ENCODE measurements around the gene BHLHE41.

BHLHE41 gene

DNA sequence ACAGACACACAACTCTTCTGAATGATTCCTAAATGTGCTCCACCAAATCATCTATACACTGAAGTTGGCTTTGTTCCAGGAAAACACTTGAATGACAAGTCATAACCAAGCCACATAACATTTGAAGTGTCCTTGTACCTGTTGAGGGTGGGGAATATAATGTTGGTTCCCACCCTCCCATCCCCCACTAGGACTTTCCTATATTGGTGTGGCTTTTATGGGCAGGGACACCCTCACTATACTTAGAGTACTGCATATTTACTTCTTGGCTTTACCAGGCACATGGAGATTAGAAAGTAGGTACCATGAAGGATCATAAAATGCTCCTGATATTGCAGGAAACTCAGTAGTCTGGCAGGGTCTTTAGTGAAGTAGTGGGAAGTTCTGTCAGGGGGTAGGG is 9.7 kb upstream of the BHLHE41 start:
- no peak overlapping the region for H3K14ac ChIP-seq (ENCODE audit: low read length in 2 of 2)
- H2AK5ac ChIP-seq (ENCODE audit: low read length, severe bottlenecking) = no peak overlapping the region
- no peak overlapping the region for H3K4ac ChIP-seq (ENCODE audit: low read depth in 1 of 2, low read length in 2 of 2)
- no peak overlapping the region for H2BK5ac ChIP-seq (ENCODE audit: low read depth, low read length, poor library complexity, severe bottlenecking)
- H2BK120ac ChIP-seq (ENCODE audit: low read depth, low read length) = no peak overlapping the region
- H3K4me3 ChIP-seq (ENCODE audit: insufficient read depth in 1 of 2, low read depth in 1 of 2, low read length in 2 of 2) = no peak overlapping the region
- H2AFZ ChIP-seq (ENCODE audit: low read depth, low read length) = no peak overlapping the region
- H2BK12ac ChIP-seq (ENCODE audit: low read length in 2 of 2) = no peak overlapping the region
- H2BK15ac ChIP-seq (ENCODE audit: low read depth, poor library complexity, severe bottlenecking) = no peak overlapping the region
- peaks cover 9% of the 10 kb centered on the region for H3K4me1 ChIP-seq (ENCODE audit: control insufficient read depth, insufficient read depth, low read depth, low read length)
- no peak overlapping the region for H3K27ac ChIP-seq (ENCODE audit: low read length, poor library complexity, severe bottlenecking)
- H3K9ac ChIP-seq (ENCODE audit: low read length) = no peak overlapping the region
- no peaks in the 10 kb centered on the region for H3K79me1 ChIP-seq (replicated peaks; ENCODE audit: low read length, poor library complexity, severe bottlenecking)
- no peaks in the 10 kb centered on the region for H3K9me3 ChIP-seq (ENCODE audit: control insufficient read depth, low read length)
- no peaks in the 10 kb centered on the region for H3K36me3 ChIP-seq (ENCODE audit: control insufficient read depth in 1 of 2, insufficient read depth in 2 of 2, low read depth in 1 of 2, low read length in 2 of 2)
- no peak overlapping the region for H3K23ac ChIP-seq (ENCODE audit: low read length in 2 of 2)
- H3K18ac ChIP-seq (ENCODE audit: low read depth in 1 of 2, low read length in 2 of 2) = no peak overlapping the region
- no peak for DNase-seq
- no peak overlapping the region for H3K4me2 ChIP-seq (ENCODE audit: low read length, poor library complexity, severe bottlenecking)
- no peak overlapping the region for H4K91ac ChIP-seq (ENCODE audit: low read length)
- no peak overlapping the region for H4K8ac ChIP-seq (ENCODE audit: low read length)
- peaks cover 4 to 9% of the 10 kb centered on the region in 2 experiments for H3K27me3 ChIP-seq (ENCODE audit: control insufficient read depth in 1 of 2, insufficient read depth in 1 of 2, low read length in 2 of 2)

GRCh38 chr12:26133521-26133920 is 8.7 kb upstream of the BHLHE41 start:
- Histone ChIP-seq H3K4me2 (ENCODE audit: low read length, poor library complexity, severe bottlenecking) (no peak overlapping the region), H3K18ac (ENCODE audit: low read depth in 1 of 2, low read length in 2 of 2) (no peak overlapping the region), H3K4me1 (ENCODE audit: control insufficient read depth, insufficient read depth, low read depth, low read length) (peaks cover 9% of the 10 kb centered on the region), H4K8ac (ENCODE audit: low read length) (no peak overlapping the region), H3K23ac (ENCODE audit: low read length in 2 of 2) (no peak overlapping the region), H3K27ac (ENCODE audit: low read length, poor library complexity, severe bottlenecking) (no peak overlapping the region), H2AK5ac (ENCODE audit: low read length, severe bottlenecking) (peak overlapping the region; percentile 66), H3K14ac (ENCODE audit: low read length in 2 of 2) (no peak overlapping the region), H3K4me3 (ENCODE audit: insufficient read depth in 1 of 2, low read depth in 1 of 2, low read length in 2 of 2) (no peak overlapping the region), H2BK120ac (ENCODE audit: low read depth, low read length) (no peak overlapping the region), H2AFZ (ENCODE audit: low read depth, low read length) (no peak overlapping the region), H2BK12ac (ENCODE audit: low read length in 2 of 2) (no peak overlapping the region), H3K79me1 (replicated peaks; ENCODE audit: low read length, poor library complexity, severe bottlenecking) (no peaks in the 10 kb centered on the region), H3K4ac (ENCODE audit: low read depth in 1 of 2, low read length in 2 of 2) (no peak overlapping the region), H3K36me3 (ENCODE audit: control insufficient read depth in 1 of 2, insufficient read depth in 2 of 2, low read depth in 1 of 2, low read length in 2 of 2) (no peaks in the 10 kb centered on the region), H3K9me3 (ENCODE audit: control insufficient read depth, low read length) (no peaks in the 10 kb centered on the region), H3K9ac (ENCODE audit: low read length) (no peak overlapping the region), H3K27me3 (ENCODE audit: control insufficient read depth in 1 of 2, insufficient read depth in 1 of 2, low read length in 2 of 2) (peaks cover 4 to 9% of the 10 kb centered on the region in 2 experiments), H4K91ac (ENCODE audit: low read length) (no peak overlapping the region), H2BK5ac (ENCODE audit: low read depth, low read length, poor library complexity, severe bottlenecking) (no peak overlapping the region), H2BK15ac (ENCODE audit: low read depth, poor library complexity, severe bottlenecking) (no peak overlapping the region)
- DNase-seq = no peak

- no peak overlapping the region for H3K14ac ChIP-seq (ENCODE audit: low read length in 2 of 2)
- H4K8ac ChIP-seq (ENCODE audit: low read length) = no peak overlapping the region
These were observed 8.0 kb upstream of the BHLHE41 start for GRCh38 chr12:26132866-26133265.

GRCh38 chr12:26131936-26132335 is 7.1 kb upstream of the BHLHE41 start:
- H3K4me3 ChIP-seq (ENCODE audit: insufficient read depth in 1 of 2, low read depth in 1 of 2, low read length in 2 of 2) = no peak overlapping the region
- WGBS = no CpG with 5 or more reads among the region's 1 CpG
- DNase-seq = no peak

More at GRCh38 chr12:26132866-26133265, 8.0 kb upstream of the BHLHE41 start:
- Histone ChIP-seq H2BK5ac (ENCODE audit: low read depth, low read length, poor library complexity, severe bottlenecking) (no peak overlapping the region), H3K4me2 (ENCODE audit: low read length, poor library complexity, severe bottlenecking) (no peak overlapping the region), H3K9me3 (ENCODE audit: control insufficient read depth, low read length) (no peaks in the 10 kb centered on the region), H3K36me3 (ENCODE audit: control insufficient read depth in 1 of 2, insufficient read depth in 2 of 2, low read depth in 1 of 2, low read length in 2 of 2) (no peaks in the 10 kb centered on the region), H3K18ac (ENCODE audit: low read depth in 1 of 2, low read length in 2 of 2) (no peak overlapping the region), H3K4me1 (ENCODE audit: control insufficient read depth, insufficient read depth, low read depth, low read length) (peaks cover 9% of the 10 kb centered on the region), H2AK5ac (ENCODE audit: low read length, severe bottlenecking) (no peak overlapping the region), H2BK12ac (ENCODE audit: low read length in 2 of 2) (no peak overlapping the region), H2AFZ (ENCODE audit: low read depth, low read length) (no peak overlapping the region), H3K9ac (ENCODE audit: low read length) (no peak overlapping the region), H3K27me3 (ENCODE audit: control insufficient read depth in 1 of 2, insufficient read depth in 1 of 2, low read length in 2 of 2) (peaks cover 4 to 9% of the 10 kb centered on the region in 2 experiments), H2BK15ac (ENCODE audit: low read depth, poor library complexity, severe bottlenecking) (no peak overlapping the region), H3K23ac (ENCODE audit: low read length in 2 of 2) (no peak overlapping the region), H3K27ac (ENCODE audit: low read length, poor library complexity, severe bottlenecking) (no peak overlapping the region), H2BK120ac (ENCODE audit: low read depth, low read length) (no peak overlapping the region), H4K91ac (ENCODE audit: low read length) (no peak overlapping the region), H3K4me3 (ENCODE audit: insufficient read depth in 1 of 2, low read depth in 1 of 2, low read length in 2 of 2) (no peak overlapping the region), H3K4ac (ENCODE audit: low read depth in 1 of 2, low read length in 2 of 2) (no peak overlapping the region), H3K79me1 (replicated peaks; ENCODE audit: low read length, poor library complexity, severe bottlenecking) (no peaks in the 10 kb centered on the region)
- DNase-seq = no peak
- WGBS = 61% methylated on average over 1 of the region's 1 CpG

More at GRCh38 chr12:26131936-26132335, 7.1 kb upstream of the BHLHE41 start:
- no peak overlapping the region for H2AK5ac ChIP-seq (ENCODE audit: low read length, severe bottlenecking)
- no peaks in the 10 kb centered on the region for H3K9me3 ChIP-seq (ENCODE audit: control insufficient read depth, low read length)
- H3K23ac ChIP-seq (ENCODE audit: low read length in 2 of 2) = no peak overlapping the region
- H3K4me1 ChIP-seq (ENCODE audit: control insufficient read depth, insufficient read depth, low read depth, low read length) = peaks cover 7% of the 10 kb centered on the region
- no peak overlapping the region for H3K14ac ChIP-seq (ENCODE audit: low read length in 2 of 2)
- no peaks in the 10 kb centered on the region for H3K36me3 ChIP-seq (ENCODE audit: control insufficient read depth in 1 of 2, insufficient read depth in 2 of 2, low read depth in 1 of 2, low read length in 2 of 2)
- H3K27me3 ChIP-seq (ENCODE audit: control insufficient read depth in 1 of 2, insufficient read depth in 1 of 2, low read length in 2 of 2) = peaks cover 4 to 9% of the 10 kb centered on the region in 2 experiments
- H3K4ac ChIP-seq (ENCODE audit: low read depth in 1 of 2, low read length in 2 of 2) = no peak overlapping the region
- no peak overlapping the region for H2BK120ac ChIP-seq (ENCODE audit: low read depth, low read length)
- no peak overlapping the region for H3K18ac ChIP-seq (ENCODE audit: low read depth in 1 of 2, low read length in 2 of 2)
- H2AFZ ChIP-seq (ENCODE audit: low read depth, low read length) = no peak overlapping the region
- H3K27ac ChIP-seq (ENCODE audit: low read length, poor library complexity, severe bottlenecking) = no peak overlapping the region
- no peak overlapping the region for H4K91ac ChIP-seq (ENCODE audit: low read length)
- H2BK5ac ChIP-seq (ENCODE audit: low read depth, low read length, poor library complexity, severe bottlenecking) = no peak overlapping the region
- H3K9ac ChIP-seq (ENCODE audit: low read length) = no peak overlapping the region
- no peak overlapping the region for H2BK15ac ChIP-seq (ENCODE audit: low read depth, poor library complexity, severe bottlenecking)
- H3K79me1 ChIP-seq (replicated peaks; ENCODE audit: low read length, poor library complexity, severe bottlenecking) = no peaks in the 10 kb centered on the region
- H3K4me2 ChIP-seq (ENCODE audit: low read length, poor library complexity, severe bottlenecking) = no peak overlapping the region
- H2BK12ac ChIP-seq (ENCODE audit: low read length in 2 of 2) = no peak overlapping the region
- no peak overlapping the region for H4K8ac ChIP-seq (ENCODE audit: low read length)
